CD4-positive, alpha-beta T cell treated with Interleukin-17A for 4 hours (primary cell): ENCODE results near the gene ABCG2.
"Not testable (repeated sequence)": the region's sequence is repeated elsewhere in the genome, so short reads cannot be mapped to it uniquely, and the experiment has no call there.

Experiments used
- DNase-seq: peaks from one replicate; pipeline ENCODE4 v3.0.0-alpha.2; 2020; ENCODE audit warnings: mixed read lengths

Gene ABCG2

GRCh38 chr4:88163336-88163735 lies 4.9 kb upstream of the ABCG2 start:
- no peak for DNase-seq

- DNase-seq, result no peak
Measured at GRCh38 chr4:88162626-88163025, 4.2 kb upstream of the ABCG2 start.

- no peak for DNase-seq
Measured at GRCh38 chr4:88159229-88159725, 838 bp upstream of the ABCG2 start.

- no peak for DNase-seq
Measured at GRCh38 chr4:88158038-88158488, 376 bp downstream of the ABCG2 start.

GRCh38 chr4:88152331-88152730 lies 6.1 kb downstream of the ABCG2 start:
- DNase-seq, result not testable (repeated sequence)

GRCh38 chr4:88148560-88148959 lies 9.9 kb downstream of the ABCG2 start:
- no peak for DNase-seq

DNA sequence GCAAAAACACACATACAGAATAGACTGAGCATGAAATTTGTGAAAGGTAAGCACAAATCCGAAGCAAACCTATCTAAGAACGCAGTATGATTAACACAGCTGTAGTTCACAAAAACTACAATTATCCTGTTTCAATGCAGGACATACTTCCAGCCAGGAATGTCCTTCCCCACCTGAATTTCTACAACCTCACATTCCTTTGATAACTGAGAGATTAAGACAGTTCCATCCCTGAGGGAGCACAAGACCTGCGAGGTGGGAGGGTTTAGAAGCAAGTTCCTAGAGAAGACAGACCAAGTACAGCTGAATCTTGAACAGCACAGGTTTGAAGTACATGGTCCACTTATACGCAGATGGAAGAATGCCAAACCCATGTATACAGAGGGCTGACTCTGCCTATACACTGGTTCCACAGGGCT lies 10.6 kb downstream of the ABCG2 start:
- no peak for DNase-seq

GRCh38 chr4:88146891-88147290 lies 11.5 kb downstream of the ABCG2 start:
- DNase-seq, result no peak

DNA sequence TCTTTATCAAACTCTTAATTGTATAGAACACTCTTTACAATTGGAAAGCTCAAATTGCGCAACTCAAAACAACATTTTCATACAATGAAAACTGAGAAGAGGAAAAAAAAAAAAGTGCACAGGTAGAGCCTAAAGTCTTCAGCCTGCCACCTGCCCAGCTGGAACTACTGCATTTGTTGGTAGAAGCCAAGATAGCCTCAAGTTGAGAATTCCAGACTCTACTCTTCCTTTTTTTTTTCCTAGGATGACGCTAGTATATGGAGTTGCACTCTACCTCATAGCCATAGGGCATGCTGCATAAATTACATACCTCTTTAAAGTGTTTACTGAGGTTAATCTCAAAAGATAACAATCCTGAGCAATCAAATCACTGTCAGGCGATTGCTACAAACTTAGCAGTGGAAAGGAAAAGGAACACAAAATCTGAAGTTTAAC lies 13.6 kb downstream of the ABCG2 start:
- DNase-seq, result no peak

GRCh38 chr4:88144048-88144447 lies 14.4 kb downstream of the ABCG2 start:
- no peak for DNase-seq

- DNase-seq, result no peak
Measured at GRCh38 chr4:88143504-88143903, 14.9 kb downstream of the ABCG2 start.

DNA sequence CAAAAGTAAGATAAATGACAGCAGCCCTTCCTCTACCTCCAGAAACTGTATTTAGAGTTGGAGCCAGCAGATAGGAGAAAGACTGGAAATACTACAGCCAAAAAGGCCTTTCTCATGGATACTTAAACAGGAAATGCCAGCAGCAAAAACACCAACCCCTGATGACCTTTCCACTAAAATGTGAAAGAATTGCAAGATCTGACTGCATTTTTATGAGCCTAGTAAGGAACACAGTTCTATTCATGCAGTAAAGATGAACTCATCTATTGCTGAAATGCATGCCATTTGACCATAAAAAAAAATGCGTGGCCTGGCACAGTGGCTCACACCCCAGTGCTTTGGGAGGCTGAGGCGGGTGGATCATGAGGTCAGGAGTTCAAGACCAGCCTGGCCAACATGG lies 19.9 kb downstream of the ABCG2 start:
- DNase-seq, result no peak

GRCh38 chr4:88137112-88137511 lies 21.3 kb downstream of the ABCG2 start:
- DNase-seq, result no peak

- DNase-seq, result no peak
Measured at GRCh38 chr4:88136249-88136648, 22.2 kb downstream of the ABCG2 start.

- DNase-seq, result no peak
Measured at GRCh38 chr4:88135356-88135663, 23.1 kb downstream of the ABCG2 start.

GRCh38 chr4:88134536-88135355 lies 23.7 kb downstream of the ABCG2 start:
- DNase-seq, result no peak

GRCh38 chr4:88134111-88134510 lies 24.3 kb downstream of the ABCG2 start:
- DNase-seq, result no peak

DNA sequence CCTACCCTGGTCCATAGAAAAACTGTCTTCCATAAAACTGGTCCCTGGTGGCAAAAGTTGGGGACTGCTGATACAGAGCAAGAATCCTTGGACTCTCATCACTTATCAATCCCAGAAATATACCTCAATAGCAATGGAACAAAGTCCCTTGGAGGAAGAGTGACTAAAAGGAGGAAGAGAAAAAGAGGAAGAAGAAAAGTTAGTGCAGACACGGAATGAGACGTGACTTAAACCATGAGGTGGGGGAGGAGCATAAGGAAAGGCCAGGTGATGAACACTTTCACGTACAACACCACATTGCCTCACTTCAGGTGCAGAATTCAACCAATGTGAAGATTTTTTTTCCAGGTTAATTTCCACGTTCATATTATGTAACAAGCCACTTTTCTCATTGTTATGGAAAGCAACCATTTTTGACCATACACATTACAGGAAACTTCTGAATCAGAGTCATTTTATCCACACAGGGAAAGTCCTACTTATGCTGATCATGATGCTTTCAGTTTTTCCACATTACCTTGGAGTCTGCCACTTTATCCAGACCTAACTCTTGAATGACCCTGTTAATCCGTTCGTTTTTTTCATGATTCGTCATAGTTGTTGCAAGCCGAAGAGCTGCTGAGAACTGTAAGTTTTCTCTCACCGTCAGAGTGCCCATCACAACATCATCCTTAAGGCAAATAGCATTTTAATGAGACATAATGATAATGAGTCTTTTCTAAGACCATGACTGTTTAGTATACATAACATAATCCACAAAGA lies 27.7 kb downstream of the ABCG2 start:
- no peak for DNase-seq

GRCh38 chr4:88130003-88130402 lies 28.4 kb downstream of the ABCG2 start:
- DNase-seq, result no peak

- DNase-seq, result not testable (repeated sequence)
Measured at GRCh38 chr4:88122260-88122659, 36.2 kb downstream of the ABCG2 start.

- no peak for DNase-seq
Measured at GRCh38 chr4:88119943-88120342, 38.5 kb downstream of the ABCG2 start.

- no peak for DNase-seq
Measured at GRCh38 chr4:88115587-88115986, 42.9 kb downstream of the ABCG2 start.

DNA sequence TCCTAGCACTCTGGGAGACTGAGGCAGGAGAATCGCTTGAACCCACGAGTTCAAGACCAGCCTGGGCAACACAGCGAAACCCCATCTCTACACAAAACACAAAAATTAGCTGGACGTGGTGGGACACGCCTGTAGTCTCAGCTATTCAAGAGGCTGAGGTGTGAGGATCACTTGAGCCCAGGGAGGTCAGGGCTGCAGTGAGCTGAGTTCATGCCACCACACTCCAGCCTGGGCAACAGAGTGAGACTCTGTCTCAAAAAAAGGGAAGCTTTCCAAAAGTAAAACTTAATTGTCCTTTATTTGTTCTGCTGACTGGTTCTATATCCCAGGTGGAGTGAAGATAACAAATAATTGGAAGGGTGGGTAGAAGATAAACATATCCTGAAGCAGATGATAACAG lies 45.6 kb downstream of the ABCG2 start:
- no peak for DNase-seq

GRCh38 chr4:88110826-88111225 lies 47.6 kb downstream of the ABCG2 start:
- DNase-seq, result no peak
